Neural progenitor cell (in vitro differentiated cells): ENCODE data around the gene POLR1C. TPM values are rescaled to one million over a fixed set of nuclear protein-coding genes. Genes with fewer than 3 reads are reported as not detected.
"Not testable (repeated sequence)": the region's sequence is repeated elsewhere in the genome, so short reads cannot be mapped to it uniquely, and the experiment has no call there.

ENCODE experiments used
- DNase-seq: peaks from one replicate; pipeline ENCODE4 v3.0.0-alpha.2; 2016; ENCODE audit warnings: low spot score
- H2AFZ ChIP-seq: fragments of 200-600 bp; sonication (generic); replicated peaks from 2 replicates; pipeline ENCODE4 v1.6.1; 2016; ENCODE audit warnings: antibody characterized with exemption
- H3F3A ChIP-seq: fragments of 200-600 bp; sonication (generic); 2 replicates; pipeline ENCODE4 v1.6.1; 2016; ENCODE audit warnings: antibody characterized with exemption, low read depth
- H3K27ac ChIP-seq: fragments of 200-600 bp; sonication (generic); 2 replicates; pipeline ENCODE4 v1.5.1; 2016; ENCODE audit warnings: mild to moderate bottlenecking
- H3K27me3 ChIP-seq: fragments of 200-600 bp; sonication (generic); 2 replicates; pipeline ENCODE4 v1.6.1; 2016; ENCODE audit warnings: mild to moderate bottlenecking, moderate library complexity
- H3K36me3 ChIP-seq: fragments of 200-600 bp; sonication (generic); 2 replicates; pipeline ENCODE4 v1.5.1; 2016
- H3K4me1 ChIP-seq: fragments of 200-600 bp; sonication (generic); 2 replicates; pipeline ENCODE4 v1.6.1; 2016; ENCODE audit warnings: mixed run types
- H3K4me2 ChIP-seq: fragments of 200-600 bp; sonication (generic); 2 replicates; pipeline ENCODE4 v1.6.1; 2016
- H3K4me3 ChIP-seq: fragments of 200-600 bp; sonication (generic); 2 replicates; pipeline ENCODE4 v1.5.1; 2016
- H3K79me2 ChIP-seq: fragments of 200-600 bp; sonication (generic); 2 replicates; pipeline ENCODE4 v1.6.1; 2016; ENCODE audit warnings: low read depth
- H3K9ac ChIP-seq: fragments of 200-600 bp; sonication (generic); 2 replicates; pipeline ENCODE4 v1.6.1; 2016
- H3K9me3 ChIP-seq: fragments of 200-600 bp; sonication (generic); 2 replicates; pipeline ENCODE4 v1.5.1; 2016; ENCODE audit warnings: low read depth
- H4K20me1 ChIP-seq: fragments of 200-600 bp; sonication (generic); 2 replicates; pipeline ENCODE4 v1.6.1; 2016; ENCODE audit warnings: low read depth
- H3K27ac Mint-ChIP-seq: 3 replicates; pipeline ENCODE4 v1.8.0; 2021; ENCODE audit warnings: mixed read lengths
- H3K27me3 Mint-ChIP-seq: 2 replicates; pipeline ENCODE4 v1.8.0; 2022; ENCODE audit warnings: low read depth, mild to moderate bottlenecking, inconsistent platforms, moderate library complexity, mixed read lengths; ENCODE audit not compliant: insufficient read depth
- H3K36me3 Mint-ChIP-seq: 3 replicates; pipeline ENCODE4 v1.8.0; 2021; ENCODE audit warnings: mixed read lengths
- H3K4me1 Mint-ChIP-seq: 3 replicates; pipeline ENCODE4 v1.8.0; 2021; ENCODE audit warnings: mixed read lengths
- H3K4me3 Mint-ChIP-seq: 3 replicates; pipeline ENCODE4 v1.8.0; 2021; ENCODE audit warnings: mild to moderate bottlenecking, moderate library complexity, mixed read lengths
- H3K9me3 Mint-ChIP-seq: 3 replicates; pipeline ENCODE4 v1.8.0; 2020; ENCODE audit warnings: mixed read lengths
- CTCF ChIP-seq: fragments of 200-600 bp; sonication (generic); IDR thresholded peaks from 2 replicates; pipeline ENCODE4 v1.5.1; 2017; ENCODE audit warnings: antibody characterized with exemption, mild to moderate bottlenecking
- EZH2 ChIP-seq: fragments of 200-600 bp; sonication (generic); IDR thresholded peaks from 2 replicates; pipeline ENCODE4 v1.6.1; 2017; ENCODE audit warnings: antibody characterized with exemption, mild to moderate bottlenecking, moderate library complexity
- EZH2phosphoT487 ChIP-seq: fragments of 200-600 bp; sonication (generic); IDR thresholded peaks from 2 replicates; pipeline ENCODE4 v1.6.1; 2017; ENCODE audit warnings: antibody characterized with exemption
- total RNA-seq: library from RNA; depleted of rRNA; stranded (reverse); fragments of >200 nt; gene quantifications from 2 replicates; pipeline ENCODE4 v1.2.3, GENCODE V29; 2015; ENCODE audit warnings: low replicate concordance

Gene POLR1C, protein sequence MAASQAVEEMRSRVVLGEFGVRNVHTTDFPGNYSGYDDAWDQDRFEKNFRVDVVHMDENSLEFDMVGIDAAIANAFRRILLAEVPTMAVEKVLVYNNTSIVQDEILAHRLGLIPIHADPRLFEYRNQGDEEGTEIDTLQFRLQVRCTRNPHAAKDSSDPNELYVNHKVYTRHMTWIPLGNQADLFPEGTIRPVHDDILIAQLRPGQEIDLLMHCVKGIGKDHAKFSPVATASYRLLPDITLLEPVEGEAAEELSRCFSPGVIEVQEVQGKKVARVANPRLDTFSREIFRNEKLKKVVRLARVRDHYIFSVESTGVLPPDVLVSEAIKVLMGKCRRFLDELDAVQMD
- 23.2 and 24.4 TPM in 2 replicates for total RNA-seq

DNA sequence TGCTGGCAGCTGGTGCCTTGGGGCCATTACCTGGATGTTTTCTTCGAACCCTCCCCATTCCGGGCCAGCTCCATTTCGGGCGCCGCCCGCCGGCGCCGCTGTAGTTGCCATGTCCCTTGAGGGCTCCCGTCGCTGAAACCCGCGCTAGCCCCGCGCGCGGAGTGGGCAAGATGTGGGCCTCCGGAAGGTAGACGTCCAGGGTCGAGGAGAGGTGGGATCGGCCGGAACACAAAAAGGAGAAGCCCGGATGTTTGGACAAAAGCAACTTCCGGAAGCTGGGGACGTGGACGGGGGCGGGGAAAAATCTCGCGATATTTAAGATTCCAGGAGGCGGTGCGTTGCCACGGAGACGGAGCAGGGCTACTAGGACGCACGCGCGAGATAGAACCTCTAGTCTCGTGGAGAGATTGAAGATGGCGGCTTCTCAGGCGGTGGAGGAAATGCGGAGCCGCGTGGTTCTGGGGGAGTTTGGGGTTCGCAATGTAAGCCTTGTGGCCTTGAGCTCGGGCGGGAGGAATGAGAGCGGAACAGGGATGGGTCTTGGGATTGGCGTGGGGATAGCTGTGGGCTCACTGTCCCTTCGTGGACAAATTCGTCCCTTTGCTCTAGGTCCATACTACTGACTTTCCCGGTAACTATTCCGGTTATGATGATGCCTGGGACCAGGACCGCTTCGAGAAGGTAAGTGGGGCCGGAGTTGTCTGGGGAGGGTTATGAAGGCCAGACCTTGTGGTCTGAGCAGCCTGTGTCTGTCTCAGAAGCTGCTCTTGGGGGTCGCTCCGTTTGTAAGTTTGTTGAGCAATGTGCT lies at the start of gene POLR1C, which contains the start of gene YIPF3:
POLR1C (plus strand) TSS at position 393 of the 808 bp plus-strand sequence; CDS start at position 414, 21 bp downstream.
YIPF3 (minus strand) TSS at position 230 of the 808 bp plus-strand sequence; CDS start at position 111, 119 bp downstream.
- Mint-ChIP-seq H3K4me3 (no peak within 1 kb of the TSS), H3K4me1 (peaks cover 14% of the 10 kb centered on the region), H3K36me3 (peaks cover 24% of the 10 kb centered on the region), H3K9me3 (no peaks in the 10 kb centered on the region), H3K27ac (peak within 1 kb of the TSS; percentile 81), H3K27me3 (peaks cover 2% of the 10 kb centered on the region)
- Histone ChIP-seq H3K4me1 (peaks cover 16% of the 10 kb centered on the region), H3F3A (peaks cover 25% of the 10 kb centered on the region), H3K36me3 (peaks cover 8% of the 10 kb centered on the region), H3K27me3 (no peaks in the 10 kb centered on the region), H4K20me1 (peaks cover 13% of the 10 kb centered on the region), H3K9ac (peak within 1 kb of the TSS; percentile 97), H3K79me2 (peaks cover 57% of the 10 kb centered on the region), H3K27ac (no peak within 1 kb of the TSS), H3K9me3 (no peaks in the 10 kb centered on the region), H3K4me3 (peak within 1 kb of the TSS; percentile 95), H2AFZ (peak within 1 kb of the TSS; percentile 85), H3K4me2 (peak within 1 kb of the TSS; percentile 84)
- peak; percentile 99 for DNase-seq
- no peak for TF ChIP-seq EZH2phosphoT487
- TF ChIP-seq CTCF, result no peak
- TF ChIP-seq EZH2, result no peak

DNA sequence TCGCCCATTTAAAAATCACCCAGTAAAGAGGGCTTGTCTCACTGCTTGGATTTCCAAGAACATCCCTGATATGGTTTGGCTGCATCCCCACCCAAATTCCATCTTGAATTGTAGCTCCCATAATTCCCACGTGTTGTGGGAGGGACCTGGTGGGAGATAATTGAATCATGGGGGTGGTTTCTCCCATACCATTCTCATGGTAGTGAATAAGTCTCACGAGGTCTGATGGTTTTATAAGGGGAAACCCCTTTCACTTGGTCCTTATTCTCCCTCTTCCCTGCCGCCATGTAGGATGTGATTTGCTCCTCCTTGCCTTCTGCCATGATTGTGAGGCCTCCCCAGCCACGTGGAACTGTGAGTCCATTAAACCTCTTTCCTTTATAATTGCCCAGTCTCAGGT lies 49.6 kb upstream of the POLR1C start:
- not testable (repeated sequence) for DNase-seq, H3K36me3 Mint-ChIP-seq, H3K9me3 ChIP-seq, H3K27ac Mint-ChIP-seq, H2AFZ ChIP-seq, H3K4me1 Mint-ChIP-seq, H3K9me3 Mint-ChIP-seq, H3K27me3 ChIP-seq, H3K4me3 ChIP-seq, H3K4me3 Mint-ChIP-seq, H3K27me3 Mint-ChIP-seq, H3K79me2 ChIP-seq, H3K4me2 ChIP-seq, H3K36me3 ChIP-seq, H3K27ac ChIP-seq, H4K20me1 ChIP-seq, H3K9ac ChIP-seq
- H3F3A ChIP-seq, result peaks cover 11% of the 10 kb centered on the region
- peaks cover 13% of the 10 kb centered on the region for H3K4me1 ChIP-seq

GRCh38 chr6:43467752-43468151 lies 49.1 kb upstream of the POLR1C start:
- H3K79me2 ChIP-seq, result no peaks in the 10 kb centered on the region
- no peak for DNase-seq
- TF ChIP-seq EZH2phosphoT487 (no peak), EZH2 (no peak), CTCF (no peak)
- Mint-ChIP-seq H3K4me1 (peaks cover 4% of the 10 kb centered on the region), H3K4me3 (peak overlapping the region; percentile 30), H3K27ac (peak overlapping the region; percentile 9), H3K36me3 (no peaks in the 10 kb centered on the region), H3K9me3 (no peaks in the 10 kb centered on the region), H3K27me3 (peaks cover 9% of the 10 kb centered on the region)
- no peaks in the 10 kb centered on the region for H3K9me3 ChIP-seq
- peaks cover 13% of the 10 kb centered on the region for H3K4me1 ChIP-seq
- peaks cover 11% of the 10 kb centered on the region for H3F3A ChIP-seq
- no peak overlapping the region for H3K4me2 ChIP-seq
- no peak overlapping the region for H3K9ac ChIP-seq
- no peak overlapping the region for H3K27ac ChIP-seq
- H3K36me3 ChIP-seq, result no peaks in the 10 kb centered on the region
- H4K20me1 ChIP-seq, result no peaks in the 10 kb centered on the region
- no peak overlapping the region for H3K4me3 ChIP-seq
- H3K27me3 ChIP-seq, result peaks cover 4% of the 10 kb centered on the region
- no peak overlapping the region for H2AFZ ChIP-seq
